Ascending aorta (tissue), 2 donors: Measurements from ENCODE around the gene SAG. TPM values are rescaled to one million over a fixed set of nuclear protein-coding genes. Genes with fewer than 3 reads are reported as not detected.

ENCODE experiments used
- DNase-seq, 2 donors: peaks; one replicate each; pipeline ENCODE4 v3.0.0-alpha.2; 2019; ENCODE audit warnings: low spot score in 2 of 2
- H3K27ac ChIP-seq, 2 donors: fragments of 200-600 bp; sonication (generic); one replicate each; pipeline ENCODE4 v1.5.1; 2016 to 2017; ENCODE audit warnings: mild to moderate bottlenecking in 1 of 2
- H3K27me3 ChIP-seq: fragments of 200-600 bp; sonication (generic); one replicate; pipeline ENCODE4 v1.5.1; 2017
- H3K36me3 ChIP-seq, 2 donors: fragments of 200-600 bp; sonication (generic); one replicate each; pipeline ENCODE4 v1.5.1; 2016
- H3K4me1 ChIP-seq, 2 donors: fragments of 200-600 bp; sonication (generic); one replicate each; pipeline ENCODE4 v1.5.1; 2016 to 2017; ENCODE audit warnings: mild to moderate bottlenecking in 1 of 2
- H3K4me3 ChIP-seq, 2 donors: fragments of 200-600 bp; sonication (generic); one replicate each; pipeline ENCODE4 v1.5.1; 2016 to 2017; ENCODE audit warnings: mild to moderate bottlenecking in 1 of 2
- H3K9me3 ChIP-seq, 2 donors: fragments of 200-600 bp; sonication (generic); one replicate each; pipeline ENCODE4 v1.5.1; 2016
- intact Hi-C: fragments of 100-400 bp; cut with DNase I; formaldehyde crosslinking; loops from one replicate; pipeline ENCODE4 v1.15.1; 2023
- total RNA-seq: library from RNA; depleted of rRNA; stranded (reverse); fragments of >200 nt; gene quantifications from one replicate; pipeline ENCODE4 v1.1.0, GENCODE V29; 2016
- TF ChIP-seq, protein P1 (sequence below), 3 experiments: fragments of 200-600 bp in 2 of 3; fragments of 450-650 bp in 1 of 3; sonication (generic) in 2 of 3; IDR thresholded peaks; one replicate each; pipeline ENCODE4 v1.5.1; 2016 to 2019; ENCODE audit warnings: antibody characterized with exemption in 3 of 3, mild to moderate bottlenecking in 1 of 3, moderate library complexity in 1 of 3

The SAG gene
- total RNA-seq, 1 donor from 2014 or later, result not detected

GRCh38 chr2:233311241-233311926, 3.8 kb downstream of the SAG start:
- Histone ChIP-seq H3K9me3 (no peaks in the 10 kb centered on the region), H3K27ac (no peak overlapping the region), H3K4me1 (no peaks in the 10 kb centered on the region), H3K4me3 (no peak overlapping the region), H3K36me3 (no peaks in the 10 kb centered on the region), H3K27me3 (no peaks in the 10 kb centered on the region)
- intact Hi-C loops, result no loop called here
- TF ChIP-seq, protein P1, sequence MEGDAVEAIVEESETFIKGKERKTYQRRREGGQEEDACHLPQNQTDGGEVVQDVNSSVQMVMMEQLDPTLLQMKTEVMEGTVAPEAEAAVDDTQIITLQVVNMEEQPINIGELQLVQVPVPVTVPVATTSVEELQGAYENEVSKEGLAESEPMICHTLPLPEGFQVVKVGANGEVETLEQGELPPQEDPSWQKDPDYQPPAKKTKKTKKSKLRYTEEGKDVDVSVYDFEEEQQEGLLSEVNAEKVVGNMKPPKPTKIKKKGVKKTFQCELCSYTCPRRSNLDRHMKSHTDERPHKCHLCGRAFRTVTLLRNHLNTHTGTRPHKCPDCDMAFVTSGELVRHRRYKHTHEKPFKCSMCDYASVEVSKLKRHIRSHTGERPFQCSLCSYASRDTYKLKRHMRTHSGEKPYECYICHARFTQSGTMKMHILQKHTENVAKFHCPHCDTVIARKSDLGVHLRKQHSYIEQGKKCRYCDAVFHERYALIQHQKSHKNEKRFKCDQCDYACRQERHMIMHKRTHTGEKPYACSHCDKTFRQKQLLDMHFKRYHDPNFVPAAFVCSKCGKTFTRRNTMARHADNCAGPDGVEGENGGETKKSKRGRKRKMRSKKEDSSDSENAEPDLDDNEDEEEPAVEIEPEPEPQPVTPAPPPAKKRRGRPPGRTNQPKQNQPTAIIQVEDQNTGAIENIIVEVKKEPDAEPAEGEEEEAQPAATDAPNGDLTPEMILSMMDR (IDR thresholded peaks at IDR 0.05), result no peak
- DNase-seq, result no peak

DNA sequence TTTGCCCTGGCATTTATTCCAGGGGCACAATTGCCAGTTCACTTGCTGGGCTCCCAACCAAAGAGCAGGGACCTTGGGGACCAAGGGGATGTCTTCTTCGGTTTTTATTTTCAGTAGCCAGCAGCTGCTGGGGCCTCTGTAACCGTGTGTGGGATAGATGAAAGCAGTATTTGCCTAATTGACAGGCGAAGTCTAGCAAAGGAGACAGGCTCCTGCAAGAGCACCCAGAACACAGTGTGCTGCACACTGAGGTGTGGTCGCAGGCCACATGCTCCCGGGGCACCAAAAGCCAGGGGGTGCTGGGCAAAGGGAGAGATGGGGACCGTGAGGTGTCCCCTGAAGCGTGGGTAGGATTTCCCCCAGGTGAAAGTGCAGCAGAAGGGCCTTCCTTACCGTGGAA, 5.3 kb downstream of the SAG start:
- no peaks in the 10 kb centered on the region for H3K36me3 ChIP-seq
- no peak overlapping the region for H3K4me3 ChIP-seq
- no peaks in the 10 kb centered on the region for H3K9me3 ChIP-seq
- TF ChIP-seq, protein P1 (IDR thresholded peaks at IDR 0.05), result no peak
- no peak overlapping the region for H3K27ac ChIP-seq
- H3K27me3 ChIP-seq, result no peaks in the 10 kb centered on the region
- H3K4me1 ChIP-seq, result no peaks in the 10 kb centered on the region
- intact Hi-C loops, result no loop called here
- DNase-seq, result no peak

- Histone ChIP-seq H3K27me3 (no peaks in the 10 kb centered on the region), H3K4me1 (no peaks in the 10 kb centered on the region), H3K27ac (no peak overlapping the region), H3K4me3 (no peak overlapping the region), H3K36me3 (no peaks in the 10 kb centered on the region), H3K9me3 (no peaks in the 10 kb centered on the region)
- intact Hi-C loops, result no loop called here
- no peak for DNase-seq
- TF ChIP-seq, protein P1 (IDR thresholded peaks at IDR 0.05), result no peak
These were observed 6.7 kb downstream of the SAG start for GRCh38 chr2:233314180-233314925.

GRCh38 chr2:233317196-233317943, 9.8 kb downstream of the SAG start:
- no peak for DNase-seq
- TF ChIP-seq, protein P1 (IDR thresholded peaks at IDR 0.05), result no peak
- intact Hi-C loops, result no loop called here

GRCh38 chr2:233319256-233319655, 11.6 kb downstream of the SAG start:
- Histone ChIP-seq H3K27ac (no peak overlapping the region), H3K4me3 (no peak overlapping the region), H3K27me3 (no peaks in the 10 kb centered on the region), H3K4me1 (no peaks in the 10 kb centered on the region), H3K36me3 (no peaks in the 10 kb centered on the region), H3K9me3 (no peaks in the 10 kb centered on the region)
- TF ChIP-seq, protein P1 (IDR thresholded peaks at IDR 0.05), result no peak
- intact Hi-C loops, result no loop called here
- DNase-seq, result no peak

More at GRCh38 chr2:233317196-233317943, 9.8 kb downstream of the SAG start:
- Histone ChIP-seq H3K27ac (no peak overlapping the region), H3K4me3 (no peak overlapping the region), H3K27me3 (no peaks in the 10 kb centered on the region), H3K4me1 (no peaks in the 10 kb centered on the region), H3K9me3 (no peaks in the 10 kb centered on the region), H3K36me3 (no peaks in the 10 kb centered on the region)
